Activated CD4-positive, CD25-positive, alpha-beta regulatory T cell treated with anti-CD3 and anti-CD28 coated beads, Interleukin-2, amount 50 U/mL, for 72 hours (primary cell): ENCODE measurements around the gene CALHM3.
"Not testable (repeated sequence)": the region's sequence is repeated elsewhere in the genome, so short reads cannot be mapped to it uniquely, and the experiment has no call there.

Experiments used
- DNase-seq: peaks from one replicate; pipeline ENCODE4 v3.0.0; 2021

Gene CALHM3, protein sequence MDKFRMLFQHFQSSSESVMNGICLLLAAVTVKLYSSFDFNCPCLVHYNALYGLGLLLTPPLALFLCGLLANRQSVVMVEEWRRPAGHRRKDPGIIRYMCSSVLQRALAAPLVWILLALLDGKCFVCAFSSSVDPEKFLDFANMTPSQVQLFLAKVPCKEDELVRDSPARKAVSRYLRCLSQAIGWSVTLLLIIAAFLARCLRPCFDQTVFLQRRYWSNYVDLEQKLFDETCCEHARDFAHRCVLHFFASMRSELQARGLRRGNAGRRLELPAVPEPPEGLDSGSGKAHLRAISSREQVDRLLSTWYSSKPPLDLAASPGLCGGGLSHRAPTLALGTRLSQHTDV

GRCh38 chr10:103479135-103479534 is at the start of gene CALHM3:
Gene CALHM3, minus strand, starts transcription at chr10:103479240. Its CDS starts 208 bp downstream, at chr10:103479032.
- no peak for DNase-seq

GRCh38 chr10:103528549-103528948 is 49.5 kb upstream of the CALHM3 start:
- no peak for DNase-seq

- not testable (repeated sequence) for DNase-seq
Observed at GRCh38 chr10:103527476-103527875, 48.4 kb upstream of the CALHM3 start.

- DNase-seq, result no peak
Observed at GRCh38 chr10:103525901-103526300, 46.9 kb upstream of the CALHM3 start.

DNA sequence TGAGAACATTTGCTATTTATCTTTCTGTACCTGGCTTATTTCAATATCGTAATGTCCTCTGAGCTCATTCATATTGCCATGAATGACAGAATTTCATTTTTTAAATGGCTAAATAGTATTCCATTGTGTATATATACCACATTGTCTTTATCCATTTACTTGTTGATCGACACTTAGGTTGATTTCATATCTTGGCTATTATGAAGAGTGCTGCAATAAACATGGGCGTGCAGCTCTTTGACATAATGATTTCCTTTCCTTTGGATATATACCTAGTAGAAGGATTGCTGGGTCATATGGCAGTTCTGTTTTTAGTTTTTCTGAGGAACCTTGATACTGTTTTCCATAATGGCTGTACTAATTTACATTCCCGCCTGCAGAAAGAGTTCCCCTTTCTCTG is 44.6 kb upstream of the CALHM3 start:
- no peak for DNase-seq

GRCh38 chr10:103522006-103522405 is 43.0 kb upstream of the CALHM3 start:
- DNase-seq, result not testable (repeated sequence)

GRCh38 chr10:103519798-103520197 is 40.8 kb upstream of the CALHM3 start:
- no peak for DNase-seq

DNA sequence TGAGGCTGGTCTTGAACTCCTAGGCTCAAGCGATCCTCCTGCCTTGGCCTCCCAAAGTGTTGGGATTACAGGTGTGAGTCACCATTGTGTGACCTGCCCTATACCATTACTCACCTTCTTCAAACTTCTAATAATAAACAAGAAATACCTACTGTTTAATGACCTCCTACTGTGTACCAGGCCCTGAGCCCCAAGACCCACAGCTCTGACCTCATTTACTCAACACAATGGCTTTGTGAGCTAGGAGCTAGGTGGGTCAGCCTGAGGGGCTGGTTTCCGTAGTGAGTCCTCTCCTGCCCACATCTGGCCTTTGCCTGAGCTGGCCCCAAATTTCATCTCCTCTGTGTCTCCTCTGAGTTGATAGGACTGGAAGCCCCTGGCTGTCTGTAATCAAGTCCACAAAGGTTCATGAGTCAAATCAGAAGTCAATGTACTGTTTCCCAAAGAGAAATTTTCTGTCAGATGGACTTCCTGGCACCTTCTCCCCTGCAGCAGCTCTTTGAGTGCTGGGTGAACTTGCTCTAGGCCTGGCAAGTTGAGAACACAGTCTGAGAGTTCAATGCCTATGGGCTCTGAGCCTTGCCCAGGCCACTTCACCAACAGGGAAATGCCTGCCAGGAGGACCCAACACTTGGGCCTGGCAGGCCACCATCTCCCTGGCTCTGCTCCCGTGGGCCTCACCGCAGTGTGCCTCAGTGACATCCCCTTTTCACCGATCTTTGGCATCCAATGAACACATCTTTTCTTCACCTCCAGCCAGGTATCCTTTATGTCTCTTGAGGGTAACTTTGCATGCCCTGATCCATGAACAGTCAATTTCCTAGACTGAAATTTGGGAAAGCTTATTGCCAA is 38.4 kb upstream of the CALHM3 start:
- DNase-seq, result no peak

- no peak for DNase-seq
Observed at GRCh38 chr10:103514244-103514643, 35.2 kb upstream of the CALHM3 start.

DNA sequence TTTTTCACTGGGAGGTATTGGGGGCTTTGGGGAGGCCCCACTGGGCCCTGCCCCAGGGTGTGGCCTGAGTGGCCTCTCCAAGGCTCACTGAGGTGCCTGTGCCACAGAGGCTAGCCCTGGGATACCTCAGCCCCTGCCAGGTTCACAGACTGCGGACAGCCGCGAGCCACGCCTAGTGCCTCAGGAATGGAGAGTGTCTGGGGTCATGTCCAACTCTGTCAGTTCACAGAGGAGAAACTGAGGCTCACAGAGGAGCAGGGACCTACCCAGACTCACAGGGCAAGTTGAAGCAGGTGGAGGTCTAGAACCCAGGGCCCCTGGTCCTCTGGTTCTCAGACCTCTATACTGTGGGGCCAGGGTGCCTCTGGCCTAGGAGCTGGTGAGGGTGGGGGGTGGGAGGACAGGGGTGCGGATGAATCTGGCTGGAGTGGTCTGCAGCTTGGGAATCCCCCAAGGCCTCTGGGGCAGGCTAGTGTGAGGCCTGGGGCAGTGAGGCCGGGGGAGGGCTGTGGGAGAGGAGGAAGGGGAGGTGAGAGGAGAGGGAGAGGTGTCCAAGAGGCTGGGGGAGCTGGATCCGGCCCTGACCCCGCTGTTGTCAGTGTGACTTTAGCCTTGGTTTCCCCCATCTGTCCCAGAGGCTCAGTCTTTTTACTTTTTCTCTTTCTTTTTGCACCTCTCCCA is 34.5 kb upstream of the CALHM3 start:
- no peak for DNase-seq

DNA sequence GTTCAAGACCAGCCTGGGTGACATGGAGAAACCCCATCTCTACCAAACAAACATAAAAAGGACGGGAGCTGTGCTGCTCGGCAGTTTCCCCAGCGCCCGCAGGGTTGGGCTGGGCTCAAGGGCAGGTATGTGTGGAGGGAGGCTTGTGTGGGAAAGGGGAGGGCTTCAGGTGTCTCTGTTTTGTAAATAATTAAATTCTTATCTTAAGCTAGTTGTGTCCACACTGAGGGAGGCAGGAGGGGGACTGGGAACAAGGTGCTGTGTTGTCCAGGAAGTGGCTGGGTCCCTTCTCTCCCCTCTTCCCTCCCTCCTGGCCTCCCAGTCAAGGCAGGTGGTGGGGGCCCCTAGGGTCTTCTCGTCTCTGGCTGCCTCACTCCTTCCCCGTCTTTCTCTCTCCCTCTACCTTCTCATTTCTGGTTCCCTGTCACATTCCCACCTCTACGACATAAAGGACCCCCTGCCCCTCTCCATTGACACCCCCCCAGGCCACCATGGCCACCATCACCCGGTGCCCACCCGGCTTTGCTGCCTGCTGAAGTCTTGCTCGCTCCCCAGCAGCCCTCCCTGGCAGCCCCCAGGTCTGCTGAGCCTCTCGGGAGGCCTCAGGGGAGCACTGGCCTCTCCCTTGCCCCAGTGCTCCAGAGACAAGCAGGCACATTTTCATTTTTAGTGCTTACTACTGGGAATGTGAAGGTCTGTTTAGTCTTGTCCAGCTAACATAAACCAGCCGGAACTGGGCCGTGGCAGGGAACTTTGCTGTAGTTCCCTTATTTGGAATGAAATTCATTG is 33.7 kb upstream of the CALHM3 start:
- DNase-seq, result no peak

GRCh38 chr10:103512166-103512565 is 33.1 kb upstream of the CALHM3 start:
- no peak for DNase-seq

DNA sequence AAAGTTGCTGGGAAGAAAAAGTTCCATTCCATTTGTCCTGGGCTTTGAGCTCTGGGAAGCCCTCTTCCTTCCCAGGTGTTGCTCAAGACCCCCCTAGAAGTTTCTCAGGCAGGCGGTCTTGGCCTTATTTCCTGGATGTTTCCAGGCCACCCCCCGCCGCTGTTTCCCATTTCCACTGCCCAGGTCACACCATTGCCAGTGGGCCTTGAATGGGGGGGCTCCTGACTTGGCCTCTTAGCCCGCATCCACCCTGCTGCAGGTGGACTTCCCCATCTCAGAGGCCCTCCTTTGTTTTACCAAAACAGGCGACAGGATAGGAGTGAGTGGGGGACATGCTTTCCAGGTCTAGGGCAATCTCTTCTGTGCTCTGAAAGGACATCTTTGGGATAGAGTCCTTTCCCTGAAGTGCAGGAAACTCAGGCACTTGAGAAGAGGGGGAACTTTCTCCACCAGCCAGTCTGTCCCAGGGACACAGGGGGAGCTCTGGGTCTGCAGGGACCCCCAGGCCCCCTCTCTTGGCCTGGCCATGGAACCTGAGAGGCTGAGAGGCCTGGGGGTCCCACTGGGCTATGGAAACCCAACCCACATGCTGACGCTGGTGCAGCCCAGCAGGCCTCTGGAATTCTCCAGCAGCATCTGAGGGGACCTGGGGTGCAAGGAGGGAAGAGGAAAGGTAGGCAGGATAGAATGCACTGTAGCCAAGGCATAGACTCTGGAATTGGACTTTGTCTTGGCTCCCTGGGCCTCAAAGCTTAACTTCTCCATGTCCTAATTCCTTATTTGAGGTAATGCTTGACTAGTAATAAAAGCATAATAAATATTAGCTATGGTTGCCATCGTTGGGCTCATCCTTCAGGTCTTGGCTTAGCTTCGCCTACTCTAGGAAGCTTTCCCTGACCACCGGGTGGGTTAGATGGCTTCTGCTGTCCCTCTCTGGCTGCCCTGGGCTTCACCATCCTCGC is 32.0 kb upstream of the CALHM3 start:
- DNase-seq, result no peak

DNA sequence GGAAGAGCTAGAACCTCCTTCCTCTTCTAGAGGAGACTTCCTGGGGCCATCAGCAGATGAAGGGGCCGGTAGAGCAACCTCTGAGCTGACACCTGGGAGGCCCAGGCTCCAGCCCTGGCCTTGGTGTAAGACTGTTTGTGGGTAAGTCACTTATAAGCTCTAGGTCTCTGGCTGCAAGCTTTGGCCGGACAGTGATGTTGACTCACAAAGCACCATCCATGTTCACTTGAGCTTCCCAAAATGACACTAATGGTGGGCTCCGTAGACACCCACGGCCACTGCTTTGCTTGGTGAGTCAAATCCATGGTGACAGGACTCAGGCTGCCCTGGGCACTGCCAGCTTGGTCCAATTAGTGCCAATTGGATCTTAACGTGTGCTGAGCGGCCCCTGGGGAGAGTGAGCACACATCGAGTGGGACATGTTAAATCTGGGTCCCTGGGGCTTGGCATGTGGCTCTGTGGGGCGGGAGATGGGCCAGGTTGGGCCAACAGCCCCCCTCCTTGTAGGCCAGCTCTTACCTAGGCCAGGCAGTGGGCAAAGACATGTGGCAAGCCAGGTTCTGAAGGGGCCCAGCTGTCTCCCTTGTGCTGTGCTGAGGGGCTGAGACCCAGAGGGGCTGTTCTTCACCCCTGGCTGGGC is 31.1 kb upstream of the CALHM3 start:
- DNase-seq, result no peak

DNA sequence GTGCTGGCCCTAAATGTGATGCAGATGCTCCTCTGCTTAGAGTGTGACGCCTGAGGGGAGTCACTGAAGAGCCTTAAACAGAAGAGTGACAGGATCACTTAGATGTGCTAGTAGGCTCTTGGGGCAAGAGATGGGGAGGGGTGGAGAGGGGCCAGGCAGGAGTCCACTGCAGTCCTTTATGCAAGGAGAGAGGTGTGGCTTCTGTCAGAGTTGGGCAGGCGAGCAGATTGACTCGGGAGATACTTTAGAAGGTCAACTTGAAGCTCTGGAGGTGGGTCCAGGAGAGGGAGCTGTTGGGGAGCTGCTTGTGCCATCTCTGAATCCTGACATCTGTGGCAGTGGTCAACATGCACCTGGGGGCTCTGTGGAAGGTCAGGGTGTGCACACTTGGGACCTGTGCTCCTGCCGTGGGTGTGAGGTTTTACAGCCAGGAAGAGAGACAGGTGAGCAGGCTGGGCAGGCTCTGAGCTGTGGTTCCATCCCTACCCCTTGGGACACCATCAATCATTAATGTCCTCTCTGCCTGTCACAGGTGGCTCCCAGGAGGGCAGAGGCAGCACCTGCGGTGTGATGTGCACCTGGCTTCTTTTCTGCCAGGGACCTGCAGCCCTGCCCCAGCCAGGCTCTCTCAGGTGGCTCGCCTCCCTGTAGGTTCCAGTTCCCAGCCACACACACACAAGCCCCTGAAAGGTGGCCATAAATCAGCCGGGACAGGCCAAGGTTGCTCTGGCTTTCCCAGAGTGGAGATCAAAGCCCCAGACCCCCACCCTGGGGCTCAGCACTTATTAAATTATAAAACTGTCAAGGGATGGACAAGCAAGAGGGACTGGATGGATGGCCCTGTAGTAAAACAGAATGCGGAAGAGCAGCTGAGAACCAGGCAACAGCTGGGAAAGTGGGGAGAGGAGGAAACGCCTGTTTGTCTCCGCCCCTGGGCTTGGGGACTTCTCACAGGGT is 28.5 kb upstream of the CALHM3 start:
- DNase-seq, result no peak

DNA sequence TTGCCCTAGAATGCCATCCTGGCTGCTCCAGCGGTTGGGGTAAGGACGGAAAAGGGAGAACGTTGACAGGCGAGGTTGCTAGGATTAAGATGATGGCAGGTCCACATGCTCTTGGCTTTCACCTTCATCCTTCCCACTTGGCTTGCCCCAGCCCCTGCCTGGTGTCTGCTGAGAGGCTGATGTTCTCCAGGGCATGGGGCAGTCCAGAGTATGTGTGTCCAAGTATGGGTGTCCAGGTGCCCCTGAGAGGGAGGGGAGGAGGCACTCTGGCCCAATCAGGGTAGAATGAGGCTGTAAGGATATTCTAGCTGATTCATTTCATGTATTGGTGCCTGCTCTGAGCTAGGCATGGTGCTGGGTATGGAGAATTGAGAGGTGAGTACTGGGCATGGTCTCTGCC is 27.0 kb upstream of the CALHM3 start:
- DNase-seq, result no peak

DNA sequence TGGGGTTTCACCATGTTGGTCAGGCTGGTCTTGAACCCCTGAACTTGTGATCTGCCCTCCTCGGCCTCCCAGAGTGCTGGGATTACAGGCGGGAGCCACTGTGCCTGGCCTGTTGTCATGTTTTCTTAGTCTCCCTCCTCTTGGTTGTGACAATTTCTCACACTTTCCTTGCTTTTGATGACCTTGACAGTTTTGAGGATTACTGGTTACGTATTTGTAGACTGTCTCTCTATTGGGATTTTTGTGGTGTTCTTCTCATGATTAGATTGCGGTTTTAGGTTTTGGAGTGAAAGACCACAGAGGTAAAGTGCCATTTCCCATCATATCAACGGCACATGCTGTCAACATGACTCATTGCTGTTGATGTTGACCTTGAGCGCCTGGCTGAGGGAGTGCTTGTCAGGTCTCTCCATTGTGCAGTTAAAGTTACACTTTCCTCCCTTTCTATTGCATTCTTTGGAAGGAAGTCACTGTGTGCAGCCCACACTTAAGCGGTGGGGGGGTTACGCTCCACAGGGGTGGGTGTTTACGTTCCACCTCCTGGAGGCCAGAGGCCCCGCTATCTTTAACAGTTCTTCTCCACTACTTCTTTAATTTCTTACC is 25.2 kb upstream of the CALHM3 start:
- DNase-seq, result no peak

DNA sequence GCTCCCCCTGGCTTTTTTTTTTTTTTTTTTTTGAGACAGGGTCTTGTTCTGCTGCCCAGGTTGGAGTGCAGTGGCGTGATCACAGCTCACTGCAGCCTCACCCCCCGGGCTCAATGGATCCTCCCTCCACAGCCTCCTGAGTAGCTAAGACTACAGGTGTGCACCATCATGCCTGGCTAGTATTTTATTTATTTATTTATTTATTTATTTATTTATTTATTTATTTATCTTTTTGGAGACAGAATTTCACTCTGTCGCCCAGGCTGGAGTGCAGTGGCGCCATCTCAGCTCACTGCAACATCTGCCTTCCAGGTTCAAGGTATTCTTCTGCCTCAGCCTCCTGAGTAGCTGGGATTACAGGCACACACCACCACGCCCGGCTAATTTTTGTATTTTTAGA is 24.7 kb upstream of the CALHM3 start:
- DNase-seq, result not testable (repeated sequence)
